ENCODE measurements around the gene NSG2. TPM values are rescaled to one million over a fixed set of nuclear protein-coding genes. Genes with fewer than 3 reads are reported as not detected.

Gene NSG2
- total RNA-seq, 1 donor from 2014 or later = not detected

- TF ChIP-seq, protein P1, sequence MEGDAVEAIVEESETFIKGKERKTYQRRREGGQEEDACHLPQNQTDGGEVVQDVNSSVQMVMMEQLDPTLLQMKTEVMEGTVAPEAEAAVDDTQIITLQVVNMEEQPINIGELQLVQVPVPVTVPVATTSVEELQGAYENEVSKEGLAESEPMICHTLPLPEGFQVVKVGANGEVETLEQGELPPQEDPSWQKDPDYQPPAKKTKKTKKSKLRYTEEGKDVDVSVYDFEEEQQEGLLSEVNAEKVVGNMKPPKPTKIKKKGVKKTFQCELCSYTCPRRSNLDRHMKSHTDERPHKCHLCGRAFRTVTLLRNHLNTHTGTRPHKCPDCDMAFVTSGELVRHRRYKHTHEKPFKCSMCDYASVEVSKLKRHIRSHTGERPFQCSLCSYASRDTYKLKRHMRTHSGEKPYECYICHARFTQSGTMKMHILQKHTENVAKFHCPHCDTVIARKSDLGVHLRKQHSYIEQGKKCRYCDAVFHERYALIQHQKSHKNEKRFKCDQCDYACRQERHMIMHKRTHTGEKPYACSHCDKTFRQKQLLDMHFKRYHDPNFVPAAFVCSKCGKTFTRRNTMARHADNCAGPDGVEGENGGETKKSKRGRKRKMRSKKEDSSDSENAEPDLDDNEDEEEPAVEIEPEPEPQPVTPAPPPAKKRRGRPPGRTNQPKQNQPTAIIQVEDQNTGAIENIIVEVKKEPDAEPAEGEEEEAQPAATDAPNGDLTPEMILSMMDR (IDR thresholded peaks at IDR 0.05) = no peak
- intact Hi-C loops (cut with DNase I) = no loop called here
These were observed 27.7 kb downstream of the NSG2 start for GRCh38 chr5:174073122-174073660.

DNA sequence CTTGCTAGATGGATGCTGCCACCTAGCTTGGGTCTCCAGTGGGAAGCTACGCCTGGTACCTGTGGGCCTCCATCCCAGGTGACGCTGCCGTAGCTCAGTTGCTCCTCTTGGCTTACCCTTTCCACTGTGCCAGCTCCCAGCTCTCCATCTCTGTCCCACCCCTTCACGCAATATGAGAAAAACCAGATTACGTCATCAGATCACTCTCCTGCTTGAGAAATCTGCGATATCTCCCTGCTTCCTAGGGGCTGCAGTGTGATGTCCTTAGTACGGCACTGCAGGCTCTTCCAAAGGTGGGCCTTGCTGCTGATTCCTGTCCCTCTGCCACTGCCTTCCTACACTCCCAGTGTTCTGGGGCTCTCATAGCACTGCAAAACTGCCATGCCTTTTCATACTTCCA is 28.9 kb downstream of the NSG2 start:
- H3K4me1 ChIP-seq = no peaks in the 10 kb centered on the region
- H3K27me3 ChIP-seq = no peaks in the 10 kb centered on the region
- intact Hi-C loops (cut with DNase I) = no loop called here
- no peak overlapping the region for H3K4me3 ChIP-seq
- TF ChIP-seq, protein P1 (IDR thresholded peaks at IDR 0.05) = no peak
- DNase-seq (ENCODE audit: low spot score in 2 of 2) = no peak
- H3K9me3 ChIP-seq = no peaks in the 10 kb centered on the region
- H3K36me3 ChIP-seq = no peaks in the 10 kb centered on the region
- H3K27ac ChIP-seq = no peak overlapping the region

More at GRCh38 chr5:174073122-174073660, 27.7 kb downstream of the NSG2 start:
- H3K9me3 ChIP-seq = no peaks in the 10 kb centered on the region
- no peaks in the 10 kb centered on the region for H3K27me3 ChIP-seq
- H3K4me1 ChIP-seq = no peaks in the 10 kb centered on the region
- no peak for DNase-seq (ENCODE audit: low spot score in 2 of 2)
- H3K27ac ChIP-seq = no peak overlapping the region
- H3K4me3 ChIP-seq = no peak overlapping the region
- H3K36me3 ChIP-seq = no peaks in the 10 kb centered on the region

- H3K27me3 ChIP-seq = no peaks in the 10 kb centered on the region
- H3K4me1 ChIP-seq = no peaks in the 10 kb centered on the region
- no peaks in the 10 kb centered on the region for H3K36me3 ChIP-seq
- no peak overlapping the region for H3K4me3 ChIP-seq
- intact Hi-C loops (cut with DNase I) = no loop called here
- DNase-seq (ENCODE audit: low spot score in 2 of 2) = no peak
- TF ChIP-seq, protein P1 (IDR thresholded peaks at IDR 0.05) = no peak
- no peaks in the 10 kb centered on the region for H3K9me3 ChIP-seq
- no peak overlapping the region for H3K27ac ChIP-seq
These were observed 32.9 kb downstream of the NSG2 start for GRCh38 chr5:174078416-174078815.

DNA sequence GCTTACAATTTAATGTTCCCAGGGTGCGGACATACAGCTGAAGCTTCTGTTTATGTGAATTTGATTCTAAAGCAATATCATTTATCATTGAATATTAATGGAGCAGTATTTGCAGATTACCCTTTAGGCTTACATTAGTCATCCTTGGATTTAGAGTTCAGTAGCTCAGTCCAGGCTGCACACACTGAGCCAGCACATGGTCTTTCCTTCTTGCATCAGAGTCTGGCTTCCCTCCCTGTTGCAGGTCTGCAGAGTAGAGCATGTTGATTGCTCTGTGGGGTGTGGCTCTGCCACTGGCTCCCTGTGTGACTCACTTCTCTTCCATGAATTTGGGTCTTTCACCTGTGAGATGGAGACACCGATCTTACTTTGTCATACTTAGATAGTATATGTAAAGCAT is 36.8 kb downstream of the NSG2 start:
- Histone ChIP-seq H3K36me3 (no peaks in the 10 kb centered on the region), H3K27ac (no peak overlapping the region), H3K4me1 (no peaks in the 10 kb centered on the region), H3K4me3 (no peak overlapping the region), H3K9me3 (no peaks in the 10 kb centered on the region), H3K27me3 (no peaks in the 10 kb centered on the region)
- no peak for DNase-seq (ENCODE audit: low spot score in 2 of 2)
- TF ChIP-seq, protein P1 (IDR thresholded peaks at IDR 0.05) = no peak
- intact Hi-C loops (cut with DNase I) = no loop called here

DNA sequence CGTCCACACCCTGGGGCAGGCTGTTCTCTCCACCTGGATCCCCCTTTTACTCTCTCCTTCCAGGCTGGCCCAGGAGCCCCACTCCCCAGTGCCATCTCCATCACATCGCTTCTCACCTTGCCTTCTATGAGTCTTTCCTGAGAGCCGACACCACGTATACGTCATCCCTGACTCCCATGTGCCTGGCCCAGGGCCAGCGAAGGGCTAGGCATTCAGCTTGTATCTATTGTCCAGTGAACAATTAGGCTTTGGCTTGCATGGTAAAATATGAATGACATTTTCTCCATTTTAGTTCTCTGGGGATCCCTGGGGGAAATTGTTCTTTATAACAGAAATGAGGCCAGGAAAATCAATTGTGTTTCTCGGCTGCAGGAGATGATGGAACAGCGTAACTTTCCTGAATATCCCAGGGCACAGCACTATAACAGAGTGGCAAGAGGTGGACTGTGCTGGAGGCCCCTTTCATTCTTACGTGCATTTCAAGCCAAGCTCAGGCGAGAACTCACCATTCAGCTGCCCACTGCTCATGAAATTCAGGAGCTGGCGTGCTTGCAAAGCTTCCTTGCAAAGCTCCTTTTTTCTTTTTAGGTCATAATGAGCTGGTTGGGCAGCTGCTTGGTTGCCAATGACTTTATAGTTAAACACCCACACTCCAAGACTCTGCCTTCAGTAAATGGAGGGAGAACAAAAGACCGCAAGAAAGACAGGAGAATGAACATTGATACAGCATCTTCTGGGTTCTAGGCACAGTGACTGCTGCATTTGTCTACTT is 37.7 kb downstream of the NSG2 start:
- Histone ChIP-seq H3K4me1 (no peaks in the 10 kb centered on the region), H3K4me3 (no peak overlapping the region), H3K36me3 (no peaks in the 10 kb centered on the region), H3K9me3 (no peaks in the 10 kb centered on the region), H3K27ac (no peak overlapping the region), H3K27me3 (no peaks in the 10 kb centered on the region)
- no peak for DNase-seq (ENCODE audit: low spot score in 2 of 2)
- intact Hi-C loops (cut with DNase I) = no loop called here
- TF ChIP-seq, protein P1 (IDR thresholded peaks at IDR 0.05) = no peak
